Measurements from ENCODE around the gene ABO. TPM values are rescaled to one million over a fixed set of nuclear protein-coding genes. Genes with fewer than 3 reads are reported as not detected.

ABO gene
- total and polyA plus RNA-seq, 9 of the 15 experiments (the other 6 are each of a cell fraction or from before 2014, with no cell fraction given), result 5.0 to 21.9 (median 11.9) TPM

DNA sequence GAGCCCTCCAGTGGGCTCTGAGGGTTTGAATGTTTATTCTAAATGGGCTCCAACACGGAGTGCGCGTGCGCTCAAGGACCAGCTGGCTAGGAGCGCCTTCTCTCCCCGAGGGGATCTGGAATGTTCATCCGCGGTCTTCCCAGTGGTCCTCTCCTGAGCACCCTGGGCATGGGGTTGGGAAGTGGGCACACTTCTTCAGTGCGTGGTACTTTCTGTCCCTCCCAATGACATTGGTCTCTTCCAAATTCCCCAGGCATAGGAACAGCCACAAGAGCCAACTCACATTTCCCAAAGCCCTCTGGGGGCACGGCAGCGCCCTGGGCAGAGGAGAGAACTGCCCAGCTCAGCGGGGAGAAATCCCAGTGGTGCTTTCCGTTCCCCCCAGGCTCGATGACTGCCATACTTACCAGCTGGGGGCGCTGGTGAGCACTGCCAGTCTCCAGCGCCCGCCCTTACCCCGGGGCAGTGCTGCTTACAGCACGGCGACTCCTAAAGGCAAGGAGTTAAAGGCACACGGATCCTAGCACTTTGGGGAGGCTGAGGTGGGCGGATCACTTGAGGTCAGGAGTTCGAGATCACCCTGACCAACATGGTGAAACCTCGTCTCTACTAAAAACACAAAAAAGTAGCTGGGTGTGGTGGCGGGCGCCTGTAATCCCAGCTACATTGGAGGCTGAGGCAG, 36.0 kb downstream of the ABO start (continued):
- TF ChIP-seq, protein P1, sequence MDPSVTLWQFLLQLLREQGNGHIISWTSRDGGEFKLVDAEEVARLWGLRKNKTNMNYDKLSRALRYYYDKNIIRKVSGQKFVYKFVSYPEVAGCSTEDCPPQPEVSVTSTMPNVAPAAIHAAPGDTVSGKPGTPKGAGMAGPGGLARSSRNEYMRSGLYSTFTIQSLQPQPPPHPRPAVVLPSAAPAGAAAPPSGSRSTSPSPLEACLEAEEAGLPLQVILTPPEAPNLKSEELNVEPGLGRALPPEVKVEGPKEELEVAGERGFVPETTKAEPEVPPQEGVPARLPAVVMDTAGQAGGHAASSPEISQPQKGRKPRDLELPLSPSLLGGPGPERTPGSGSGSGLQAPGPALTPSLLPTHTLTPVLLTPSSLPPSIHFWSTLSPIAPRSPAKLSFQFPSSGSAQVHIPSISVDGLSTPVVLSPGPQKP (CRISPR knock-in tag; IDR thresholded peaks at IDR 0.05), result no peak
- TF ChIP-seq, protein P2, sequence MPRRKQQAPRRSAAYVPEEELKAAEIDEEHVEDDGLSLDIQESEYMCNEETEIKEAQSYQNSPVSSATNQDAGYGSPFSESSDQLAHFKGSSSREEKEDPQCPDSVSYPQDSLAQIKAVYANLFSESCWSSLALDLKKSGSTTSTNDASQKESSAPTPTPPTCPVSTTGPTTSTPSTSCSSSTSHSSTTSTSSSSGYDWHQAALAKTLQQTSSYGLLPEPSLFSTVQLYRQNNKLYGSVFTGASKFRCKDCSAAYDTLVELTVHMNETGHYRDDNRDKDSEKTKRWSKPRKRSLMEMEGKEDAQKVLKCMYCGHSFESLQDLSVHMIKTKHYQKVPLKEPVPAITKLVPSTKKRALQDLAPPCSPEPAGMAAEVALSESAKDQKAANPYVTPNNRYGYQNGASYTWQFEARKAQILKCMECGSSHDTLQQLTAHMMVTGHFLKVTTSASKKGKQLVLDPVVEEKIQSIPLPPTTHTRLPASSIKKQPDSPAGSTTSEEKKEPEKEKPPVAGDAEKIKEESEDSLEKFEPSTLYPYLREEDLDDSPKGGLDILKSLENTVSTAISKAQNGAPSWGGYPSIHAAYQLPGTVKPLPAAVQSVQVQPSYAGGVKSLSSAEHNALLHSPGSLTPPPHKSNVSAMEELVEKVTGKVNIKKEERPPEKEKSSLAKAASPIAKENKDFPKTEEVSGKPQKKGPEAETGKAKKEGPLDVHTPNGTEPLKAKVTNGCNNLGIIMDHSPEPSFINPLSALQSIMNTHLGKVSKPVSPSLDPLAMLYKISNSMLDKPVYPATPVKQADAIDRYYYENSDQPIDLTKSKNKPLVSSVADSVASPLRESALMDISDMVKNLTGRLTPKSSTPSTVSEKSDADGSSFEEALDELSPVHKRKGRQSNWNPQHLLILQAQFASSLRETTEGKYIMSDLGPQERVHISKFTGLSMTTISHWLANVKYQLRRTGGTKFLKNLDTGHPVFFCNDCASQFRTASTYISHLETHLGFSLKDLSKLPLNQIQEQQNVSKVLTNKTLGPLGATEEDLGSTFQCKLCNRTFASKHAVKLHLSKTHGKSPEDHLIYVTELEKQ (CRISPR knock-in tag; IDR thresholded peaks at IDR 0.05), result no peak
- TF ChIP-seq, protein P3, sequence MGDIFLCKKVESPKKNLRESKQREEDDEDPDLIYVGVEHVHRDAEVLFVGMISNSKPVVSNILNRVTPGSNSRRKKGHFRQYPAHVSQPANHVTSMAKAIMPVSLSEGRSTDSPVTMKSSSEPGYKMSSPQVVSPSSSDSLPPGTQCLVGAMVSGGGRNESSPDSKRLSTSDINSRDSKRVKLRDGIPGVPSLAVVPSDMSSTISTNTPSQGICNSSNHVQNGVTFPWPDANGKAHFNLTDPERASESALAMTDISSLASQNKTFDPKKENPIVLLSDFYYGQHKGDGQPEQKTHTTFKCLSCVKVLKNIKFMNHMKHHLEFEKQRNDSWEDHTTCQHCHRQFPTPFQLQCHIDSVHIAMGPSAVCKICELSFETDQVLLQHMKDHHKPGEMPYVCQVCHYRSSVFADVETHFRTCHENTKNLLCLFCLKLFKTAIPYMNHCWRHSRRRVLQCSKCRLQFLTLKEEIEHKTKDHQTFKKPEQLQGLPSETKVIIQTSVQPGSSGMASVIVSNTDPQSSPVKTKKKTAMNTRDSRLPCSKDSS (IDR thresholded peaks at IDR 0.05; ENCODE audit: low read depth, partially characterized antibody), result no peak
- no peak for TF ChIP-seq SLC30A9 (CRISPR knock-in tag; IDR thresholded peaks at IDR 0.05)
- TF ChIP-seq PCBP2 (IDR thresholded peaks at IDR 0.05; ENCODE audit: low read depth, low read length, poor library complexity, severe bottlenecking), result no peak
- TF ChIP-seq, protein P4, sequence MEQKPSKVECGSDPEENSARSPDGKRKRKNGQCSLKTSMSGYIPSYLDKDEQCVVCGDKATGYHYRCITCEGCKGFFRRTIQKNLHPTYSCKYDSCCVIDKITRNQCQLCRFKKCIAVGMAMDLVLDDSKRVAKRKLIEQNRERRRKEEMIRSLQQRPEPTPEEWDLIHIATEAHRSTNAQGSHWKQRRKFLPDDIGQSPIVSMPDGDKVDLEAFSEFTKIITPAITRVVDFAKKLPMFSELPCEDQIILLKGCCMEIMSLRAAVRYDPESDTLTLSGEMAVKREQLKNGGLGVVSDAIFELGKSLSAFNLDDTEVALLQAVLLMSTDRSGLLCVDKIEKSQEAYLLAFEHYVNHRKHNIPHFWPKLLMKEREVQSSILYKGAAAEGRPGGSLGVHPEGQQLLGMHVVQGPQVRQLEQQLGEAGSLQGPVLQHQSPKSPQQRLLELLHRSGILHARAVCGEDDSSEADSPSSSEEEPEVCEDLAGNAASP (IDR thresholded peaks at IDR 0.05), result no peak
- no peak for TF ChIP-seq STAT5B (CRISPR knock-in tag; IDR thresholded peaks at IDR 0.05)
- no peak for TF ChIP-seq BHLHE40 (IDR thresholded peaks at IDR 0.05; ENCODE audit: low read length)
- TF ChIP-seq, protein P5, sequence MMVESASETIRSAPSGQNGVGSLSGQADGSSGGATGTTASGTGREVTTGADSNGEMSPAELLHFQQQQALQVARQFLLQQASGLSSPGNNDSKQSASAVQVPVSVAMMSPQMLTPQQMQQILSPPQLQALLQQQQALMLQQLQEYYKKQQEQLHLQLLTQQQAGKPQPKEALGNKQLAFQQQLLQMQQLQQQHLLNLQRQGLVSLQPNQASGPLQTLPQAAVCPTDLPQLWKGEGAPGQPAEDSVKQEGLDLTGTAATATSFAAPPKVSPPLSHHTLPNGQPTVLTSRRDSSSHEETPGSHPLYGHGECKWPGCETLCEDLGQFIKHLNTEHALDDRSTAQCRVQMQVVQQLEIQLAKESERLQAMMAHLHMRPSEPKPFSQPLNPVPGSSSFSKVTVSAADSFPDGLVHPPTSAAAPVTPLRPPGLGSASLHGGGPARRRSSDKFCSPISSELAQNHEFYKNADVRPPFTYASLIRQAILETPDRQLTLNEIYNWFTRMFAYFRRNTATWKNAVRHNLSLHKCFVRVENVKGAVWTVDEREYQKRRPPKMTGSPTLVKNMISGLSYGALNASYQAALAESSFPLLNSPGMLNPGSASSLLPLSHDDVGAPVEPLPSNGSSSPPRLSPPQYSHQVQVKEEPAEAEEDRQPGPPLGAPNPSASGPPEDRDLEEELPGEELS (CRISPR knock-in tag; IDR thresholded peaks at IDR 0.05; ENCODE audit: borderline replicate concordance), result no peak; the same call in 1 of the 2 replicates
- TF ChIP-seq, protein P6, sequence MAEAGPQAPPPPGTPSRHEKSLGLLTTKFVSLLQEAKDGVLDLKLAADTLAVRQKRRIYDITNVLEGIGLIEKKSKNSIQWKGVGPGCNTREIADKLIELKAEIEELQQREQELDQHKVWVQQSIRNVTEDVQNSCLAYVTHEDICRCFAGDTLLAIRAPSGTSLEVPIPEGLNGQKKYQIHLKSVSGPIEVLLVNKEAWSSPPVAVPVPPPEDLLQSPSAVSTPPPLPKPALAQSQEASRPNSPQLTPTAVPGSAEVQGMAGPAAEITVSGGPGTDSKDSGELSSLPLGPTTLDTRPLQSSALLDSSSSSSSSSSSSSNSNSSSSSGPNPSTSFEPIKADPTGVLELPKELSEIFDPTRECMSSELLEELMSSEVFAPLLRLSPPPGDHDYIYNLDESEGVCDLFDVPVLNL (CRISPR knock-in tag; IDR thresholded peaks at IDR 0.05; ENCODE audit: low read depth), result no peak

All from K562 (cell line).